Measurements from ENCODE around the gene RFC1. TPM values are rescaled to one million over a fixed set of nuclear protein-coding genes. Genes with fewer than 3 reads are reported as not detected.

The RFC1 gene
- total and polyA plus RNA-seq, 11 donors: 5.3 to 31.2 (median 23.1) TPM

DNA sequence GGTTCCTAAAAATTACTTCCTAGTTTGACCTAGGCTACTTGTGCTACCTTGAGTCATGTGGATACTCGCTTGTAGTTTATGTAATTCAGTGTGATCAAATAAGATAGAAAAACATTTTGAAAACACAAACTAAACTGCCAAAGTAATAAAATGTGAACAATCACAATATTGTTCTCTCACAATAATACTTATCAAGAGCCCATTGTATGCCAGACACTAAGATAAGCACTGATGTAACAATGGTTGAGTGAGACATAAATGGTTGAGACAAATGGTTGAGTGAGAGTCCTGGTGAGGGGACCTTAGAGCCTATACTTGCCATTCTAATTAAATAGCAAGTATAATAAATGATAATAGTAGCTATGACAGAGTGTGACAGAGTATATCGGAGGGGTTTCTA lies 41.7 kb downstream of the RFC1 start:
- DNase-seq: no peak
- TF ChIP-seq, protein P1, sequence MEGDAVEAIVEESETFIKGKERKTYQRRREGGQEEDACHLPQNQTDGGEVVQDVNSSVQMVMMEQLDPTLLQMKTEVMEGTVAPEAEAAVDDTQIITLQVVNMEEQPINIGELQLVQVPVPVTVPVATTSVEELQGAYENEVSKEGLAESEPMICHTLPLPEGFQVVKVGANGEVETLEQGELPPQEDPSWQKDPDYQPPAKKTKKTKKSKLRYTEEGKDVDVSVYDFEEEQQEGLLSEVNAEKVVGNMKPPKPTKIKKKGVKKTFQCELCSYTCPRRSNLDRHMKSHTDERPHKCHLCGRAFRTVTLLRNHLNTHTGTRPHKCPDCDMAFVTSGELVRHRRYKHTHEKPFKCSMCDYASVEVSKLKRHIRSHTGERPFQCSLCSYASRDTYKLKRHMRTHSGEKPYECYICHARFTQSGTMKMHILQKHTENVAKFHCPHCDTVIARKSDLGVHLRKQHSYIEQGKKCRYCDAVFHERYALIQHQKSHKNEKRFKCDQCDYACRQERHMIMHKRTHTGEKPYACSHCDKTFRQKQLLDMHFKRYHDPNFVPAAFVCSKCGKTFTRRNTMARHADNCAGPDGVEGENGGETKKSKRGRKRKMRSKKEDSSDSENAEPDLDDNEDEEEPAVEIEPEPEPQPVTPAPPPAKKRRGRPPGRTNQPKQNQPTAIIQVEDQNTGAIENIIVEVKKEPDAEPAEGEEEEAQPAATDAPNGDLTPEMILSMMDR (IDR thresholded peaks at IDR 0.05): no peak
- TF ChIP-seq POLR2A (IDR thresholded peaks at IDR 0.05): no peak
- Histone ChIP-seq H3K27me3 (no peaks in the 10 kb centered on the region), H3K36me3 (peaks cover 0 to 80% (median 69%) of the 10 kb centered on the region in 9 donors), H3K4me1 (no peaks in the 10 kb centered on the region), H3K27ac (peak overlapping the region in 1 of 12 donors; percentile 22), H3K9me3 (no peaks in the 10 kb centered on the region), H3K4me3 (no peak overlapping the region)
- WGBS, 4 donors: 92 to 99% (median 97%) methylated on average over 2 of the region's 2 CpGs
- ATAC-seq: no peak
- intact Hi-C loops (cut with DNase I): no loop called here

DNA sequence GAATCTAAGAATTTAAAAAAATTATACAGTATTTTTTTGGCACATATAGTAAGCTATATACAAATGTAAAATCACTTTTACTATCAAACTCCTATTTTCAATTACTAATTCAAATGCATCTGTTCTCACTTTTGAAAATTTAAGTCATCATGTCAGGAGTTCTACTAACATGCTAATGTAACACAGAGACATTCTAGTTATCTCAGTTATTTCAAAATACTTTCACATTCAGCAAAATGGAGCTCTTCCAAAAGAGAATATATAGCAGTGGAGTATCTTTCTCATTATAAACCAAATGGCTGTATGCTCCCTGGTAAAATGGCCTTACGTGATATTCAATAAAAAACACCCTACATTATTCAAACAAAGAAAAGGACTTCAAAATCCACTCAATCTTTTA lies 42.3 kb downstream of the RFC1 start:
- Histone ChIP-seq H3K27ac (peak overlapping the region in 1 of 12 donors; percentile 22), H3K27me3 (no peaks in the 10 kb centered on the region), H3K4me1 (no peaks in the 10 kb centered on the region), H3K9me3 (no peaks in the 10 kb centered on the region), H3K36me3 (peaks cover 0 to 86% (median 75%) of the 10 kb centered on the region in 9 donors), H3K4me3 (no peak overlapping the region)
- WGBS, 4 donors: 95 to 100% (median 98%) methylated on average over 1 of the region's 1 CpG
- intact Hi-C loops (cut with DNase I): no loop called here
- DNase-seq (no peak), ATAC-seq (no peak)
- TF ChIP-seq, protein P1 (IDR thresholded peaks at IDR 0.05): no peak
- no peak for TF ChIP-seq POLR2A (IDR thresholded peaks at IDR 0.05)

DNA sequence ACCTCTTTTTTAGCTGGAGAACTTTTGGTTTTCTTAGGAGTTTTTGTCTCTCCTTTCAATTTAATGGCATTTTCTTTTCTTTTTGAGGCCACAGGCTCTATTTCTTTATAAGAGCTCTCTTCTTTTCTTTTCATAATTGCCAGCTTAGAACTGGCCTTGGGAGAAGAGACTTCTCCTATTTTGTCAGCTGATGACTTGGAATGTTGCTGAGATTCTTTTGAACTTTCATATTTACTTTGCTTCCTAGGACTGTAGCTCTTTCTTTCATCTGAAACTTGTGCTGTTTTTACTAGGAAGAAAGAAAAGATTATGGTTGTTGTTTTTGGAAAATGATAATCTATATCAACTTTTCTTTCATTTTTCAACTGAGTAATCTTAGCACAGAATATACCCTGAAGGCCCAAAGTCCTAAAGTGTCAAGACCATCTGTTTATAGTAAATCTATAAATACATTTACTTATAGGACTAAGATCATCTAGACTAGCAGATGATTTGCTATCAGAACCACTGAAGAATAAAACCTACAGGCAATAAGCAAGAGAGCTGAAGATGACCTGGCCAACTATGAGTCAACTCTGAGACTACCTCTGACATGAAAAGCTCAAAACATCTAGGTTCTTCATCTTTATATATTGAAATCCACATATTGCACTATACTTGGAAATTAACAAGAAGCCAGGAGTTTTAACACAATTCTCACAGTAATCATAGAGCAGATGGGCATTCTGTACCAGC lies 45.6 kb downstream of the RFC1 start:
- H3K36me3 ChIP-seq: peaks cover 0 to 88% (median 78%) of the 10 kb centered on the region in 9 donors

GRCh38 chr4:39319676-39320075 lies 46.5 kb downstream of the RFC1 start:
- Histone ChIP-seq H3K4me1 (no peaks in the 10 kb centered on the region), H3K36me3 (peaks cover 0 to 88% (median 72%) of the 10 kb centered on the region in 9 donors), H3K27me3 (no peaks in the 10 kb centered on the region), H3K4me3 (no peak overlapping the region), H3K27ac (no peak overlapping the region), H3K9me3 (no peaks in the 10 kb centered on the region)
- no peak for TF ChIP-seq POLR2A (IDR thresholded peaks at IDR 0.05)
- TF ChIP-seq, protein P1 (IDR thresholded peaks at IDR 0.05): no peak
- DNase-seq (no peak), ATAC-seq (no peak)
- WGBS, 4 donors: 92 to 95% (median 94%) methylated on average over 4 of the region's 4 CpGs
- intact Hi-C loops (cut with DNase I): loop anchor here in 1 of 10 donors (10.0 kb wide), 1 partner anchor 125 kb away; no protein-coding TSS in a partner anchor

More for the DNA sequence above, 45.6 kb downstream of the RFC1 start:
- TF ChIP-seq, protein P1 (IDR thresholded peaks at IDR 0.05): no peak
- no peak for TF ChIP-seq POLR2A (IDR thresholded peaks at IDR 0.05)
- Histone ChIP-seq H3K27ac (peak overlapping the region in 1 of 12 donors; percentile 0), H3K27me3 (no peaks in the 10 kb centered on the region), H3K4me1 (no peaks in the 10 kb centered on the region), H3K9me3 (no peaks in the 10 kb centered on the region), H3K4me3 (no peak overlapping the region)
- intact Hi-C loops (cut with DNase I): no loop called here
- ATAC-seq (no peak), DNase-seq (no peak)
